B cell (primary cell): Measurements from ENCODE around the gene HTRA1. TPM values are rescaled to one million over a fixed set of nuclear protein-coding genes. Genes with fewer than 3 reads are reported as not detected.

ENCODE experiments used
- ATAC-seq: fragments of 200-7000 bp; cut with Tn5 transposase; one replicate; pipeline ENCODE4 v1.10.0; 2021; ENCODE audit warnings: low read depth, mild to moderate bottlenecking, moderate number of reproducible peaks, moderate library complexity
- CTCF ChIA-PET: fragments of 350-600 bp; sonication (Branson Sonifier 250); formaldehyde crosslinking; loops from one replicate; lab custom pipeline; 2021; ENCODE audit warnings: antibody characterized with exemption, inconsistent platforms; lab: Charles Lee
- POLR2A ChIA-PET: fragments of 350-600 bp; sonication (Branson Sonifier 250); formaldehyde crosslinking; loops from one replicate; lab custom pipeline; 2021; ENCODE audit warnings: antibody characterized with exemption; lab: Charles Lee
- DNase-seq: peaks from one replicate; pipeline ENCODE4 v3.0.0; 2013
- H2AFZ ChIP-seq: 2 replicates; pipeline ENCODE4 v1.6.1; 2012; ENCODE audit warnings: mild to moderate bottlenecking, low read depth, low read length; ENCODE audit not compliant: insufficient read depth, poor library complexity, severe bottlenecking
- H3K27ac ChIP-seq, 2 donors: 1 replicate in 1 of 2; 2 replicates in 1 of 2; pipeline ENCODE4 v1.5.1; 2012 to 2013; ENCODE audit warnings: low read length in 2 of 2, mild to moderate bottlenecking in 2 of 2, moderate library complexity in 1 of 2
- H3K27me3 ChIP-seq, 4 experiments: fragments of 200-600 bp in 1 of 4; sonication (generic) in 1 of 4; replicated peaks in 1 of 4; 1 replicate in 2 of 4; 2 replicates in 2 of 4; pipeline versions ENCODE4 v1.6.1 to v1.7.0; 2013 to 2016; ENCODE audit warnings: low read length in 3 of 4, mild to moderate bottlenecking in 2 of 4, mixed read lengths in 1 of 4, moderate library complexity in 1 of 4; ENCODE audit not compliant: insufficient read depth in 4 of 4, control insufficient read depth in 3 of 4; ENCODE audit errors: control extremely low read depth in 1 of 4
- H3K36me3 ChIP-seq, 2 experiments: replicated peaks in 1 of 2; 1 replicate in 1 of 2; 2 replicates in 1 of 2; pipeline versions ENCODE4 v1.6.1 to v1.7.1; 2013; ENCODE audit warnings: low read length in 1 of 2; ENCODE audit not compliant: insufficient read depth in 2 of 2, control insufficient read depth in 1 of 2; ENCODE audit errors: control extremely low read depth in 1 of 2, extremely low read depth in 1 of 2
- H3K4me1 ChIP-seq, 2 donors: fragments of 200-600 bp in 1 of 2; sonication (generic) in 1 of 2; 1 replicate in 1 of 2; 2 replicates in 1 of 2; pipeline versions ENCODE4 v1.5.1 to v1.6.1; 2013 to 2017; ENCODE audit warnings: low read length in 2 of 2; ENCODE audit not compliant: control insufficient read depth in 2 of 2, insufficient read depth in 2 of 2
- H3K4me2 ChIP-seq: replicated peaks from 2 replicates; pipeline ENCODE3; 2012; ENCODE audit warnings: mild to moderate bottlenecking, low read depth, low read length; ENCODE audit not compliant: poor library complexity, severe bottlenecking
- H3K4me3 ChIP-seq, 5 experiments: fragments of 200-600 bp in 1 of 5; sonication (generic) in 1 of 5; 1 replicate in 3 of 5; 2 replicates in 2 of 5; pipeline versions ENCODE4 v1.5.1 to v1.7.0; 2011 to 2016; ENCODE audit warnings: low read length in 4 of 5, mild to moderate bottlenecking in 4 of 5, low read depth in 2 of 5, control low read depth in 1 of 5, moderate library complexity in 1 of 5; ENCODE audit not compliant: insufficient read depth in 1 of 5; ENCODE audit errors: control extremely low read depth in 1 of 5, extremely low read depth in 1 of 5
- H3K79me2 ChIP-seq: fragments of 200-600 bp; sonication (generic); one replicate; pipeline ENCODE4 v1.6.0; 2016; ENCODE audit warnings: low read length; ENCODE audit not compliant: control insufficient read depth, insufficient read depth
- H3K9ac ChIP-seq: fragments of 200-600 bp; sonication (generic); 2 replicates; pipeline ENCODE4 v1.6.1; 2017; ENCODE audit warnings: mild to moderate bottlenecking, low read length, moderate library complexity
- H3K9me3 ChIP-seq, 3 donors: one replicate each; pipeline versions ENCODE4 v1.6.1 to v1.7.1; 2013; ENCODE audit warnings: low read length in 2 of 3; ENCODE audit not compliant: control insufficient read depth in 2 of 3, insufficient read depth in 1 of 3; ENCODE audit errors: control extremely low read depth in 1 of 3
- H4K20me1 ChIP-seq: 2 replicates; pipeline ENCODE4 v1.6.0; 2012; ENCODE audit warnings: mild to moderate bottlenecking, low read length; ENCODE audit not compliant: insufficient read depth, control insufficient read depth, poor library complexity, severe bottlenecking
- H3K27ac Mint-ChIP-seq: one replicate; pipeline ENCODE4 v1.8.0; 2021; ENCODE audit warnings: mixed read lengths
- H3K27me3 Mint-ChIP-seq: one replicate; pipeline ENCODE4 v1.8.0; 2021; ENCODE audit warnings: mixed read lengths
- H3K4me1 Mint-ChIP-seq: one replicate; pipeline ENCODE4 v1.8.0; 2021; ENCODE audit warnings: mixed read lengths
- H3K4me3 Mint-ChIP-seq: one replicate; pipeline ENCODE4 v1.8.0; 2021; ENCODE audit warnings: mixed read lengths
- H3K9me3 Mint-ChIP-seq: one replicate; pipeline ENCODE4 v1.8.0; 2022; ENCODE audit warnings: mixed read lengths; ENCODE audit not compliant: insufficient read depth
- CTCF ChIP-seq: fragments of 200-600 bp; IDR thresholded peaks from one replicate; pipeline ENCODE4 v1.8.0; 2022; ENCODE audit warnings: antibody characterized with exemption, mild to moderate bottlenecking
- EZH2 ChIP-seq: IDR thresholded peaks from 2 replicates; pipeline ENCODE4 v1.6.1; 2012; ENCODE audit warnings: borderline replicate concordance, low read depth, mild to moderate bottlenecking, moderate library complexity, low read length; ENCODE audit not compliant: insufficient read depth, poor library complexity, severe bottlenecking
- WGBS: methylation state at CpG from one replicate; pipeline ENCODE4 v1.1.5; 2013; ENCODE audit warnings: missing lambda C conversion rate; ENCODE audit not compliant: insufficient coverage; 5-methylcytosine and 5-hydroxymethylcytosine counted together
- intact Hi-C: fragments of 100-400 bp; cut with micrococcal nuclease; formaldehyde crosslinking; loops from one replicate; pipeline ENCODE4 v1.10.0; 2022
- polyA plus RNA-seq: library from polyadenylated mRNA; depleted of rRNA; stranded (reverse); fragments of >200 nt; gene quantifications from 2 replicates; pipeline ENCODE4 v1.2.3, GENCODE V29; 2012
- total RNA-seq, 2 donors: library from RNA; stranded (reverse); fragments of 120-200 nt in 1 of 2; gene quantifications; 1 replicate in 1 of 2; 2 replicates in 1 of 2; pipeline versions ENCODE4 v1.2.3 to v1.2.4, GENCODE V29; 2013 to 2022

HTRA1 gene
- total and polyA plus RNA-seq, 2 donors (not counting 1 experiment from before 2014, with no cell fraction given) = not detected

- no peak overlapping the region for H2AFZ ChIP-seq
- H3K27me3 ChIP-seq = peaks cover 0 to 5% (median 0%) of the 10 kb centered on the region in 4 experiments
- Mint-ChIP-seq H3K27me3 (peaks cover 42% of the 10 kb centered on the region), H3K9me3 (no peaks in the 10 kb centered on the region), H3K4me1 (no peaks in the 10 kb centered on the region), H3K27ac (no peak overlapping the region), H3K4me3 (no peak overlapping the region)
- H3K9me3 ChIP-seq = peaks cover 0 to 1% (median 0%) of the 10 kb centered on the region in 3 donors
- H3K4me2 ChIP-seq = no peak overlapping the region
- H3K36me3 ChIP-seq = no peaks in the 10 kb centered on the region
- H4K20me1 ChIP-seq = no peaks in the 10 kb centered on the region
- DNase-seq (no peak), ATAC-seq (no peak)
- no peak overlapping the region for H3K9ac ChIP-seq
- ChIA-PET POLR2A (no interaction called here), CTCF (interaction anchor here (0.7 kb wide), 1 partner anchor 12 kb away, joined by 3 read pairs; no protein-coding TSS in a partner anchor)
- WGBS = no CpG with 5 or more reads among the region's 2 CpGs
- H3K4me1 ChIP-seq = no peaks in the 10 kb centered on the region
- intact Hi-C loops = no loop called here
- no peaks in the 10 kb centered on the region for H3K79me2 ChIP-seq
- no peak for TF ChIP-seq EZH2
- TF ChIP-seq CTCF = no peak
- no peak overlapping the region for H3K27ac ChIP-seq
- no peak overlapping the region for H3K4me3 ChIP-seq
Observed at GRCh38 chr10:122446668-122447423, 14.5 kb upstream of the HTRA1 start.

- Mint-ChIP-seq H3K27me3 (peaks cover 42% of the 10 kb centered on the region), H3K4me1 (no peaks in the 10 kb centered on the region), H3K4me3 (no peak overlapping the region), H3K9me3 (no peaks in the 10 kb centered on the region), H3K27ac (no peak overlapping the region)
- H3K27me3 ChIP-seq = peaks cover 0 to 6% (median 2%) of the 10 kb centered on the region in 4 experiments
- H3K9me3 ChIP-seq = peaks cover 0 to 4% (median 1%) of the 10 kb centered on the region in 3 donors
- WGBS = 93% methylated on average over 3 of the region's 3 CpGs
- H3K36me3 ChIP-seq = no peaks in the 10 kb centered on the region
- H3K4me3 ChIP-seq = no peak overlapping the region
- no peaks in the 10 kb centered on the region for H3K79me2 ChIP-seq
- POLR2A ChIA-PET = no interaction called here
- intact Hi-C loops = no loop called here
- no peak for DNase-seq
- no peak overlapping the region for H3K4me2 ChIP-seq
- ATAC-seq = no peak
- TF ChIP-seq EZH2 (no peak), CTCF (no peak)
- H3K27ac ChIP-seq = no peak overlapping the region
- CTCF ChIA-PET = interaction anchor here (1.0 kb wide), 1 partner anchor 150 kb away, joined by 4 read pairs; no protein-coding TSS in a partner anchor
- H4K20me1 ChIP-seq = no peaks in the 10 kb centered on the region
- H3K4me1 ChIP-seq = no peaks in the 10 kb centered on the region
- no peak overlapping the region for H2AFZ ChIP-seq
- H3K9ac ChIP-seq = no peak overlapping the region
Observed at GRCh38 chr10:122448600-122448999, 12.8 kb upstream of the HTRA1 start.
